HG03039 (cell line): ENCODE measurements around the gene NEURL4.

Source experiments
- ATAC-seq: cut with Tn5 transposase; IDR thresholded peaks from one replicate; pipeline ENCODE4 v1.9.1; 2021; ENCODE audit warnings: mild to moderate bottlenecking, moderate library complexity; ENCODE audit not compliant: unreplicated experiment

Gene NEURL4

DNA sequence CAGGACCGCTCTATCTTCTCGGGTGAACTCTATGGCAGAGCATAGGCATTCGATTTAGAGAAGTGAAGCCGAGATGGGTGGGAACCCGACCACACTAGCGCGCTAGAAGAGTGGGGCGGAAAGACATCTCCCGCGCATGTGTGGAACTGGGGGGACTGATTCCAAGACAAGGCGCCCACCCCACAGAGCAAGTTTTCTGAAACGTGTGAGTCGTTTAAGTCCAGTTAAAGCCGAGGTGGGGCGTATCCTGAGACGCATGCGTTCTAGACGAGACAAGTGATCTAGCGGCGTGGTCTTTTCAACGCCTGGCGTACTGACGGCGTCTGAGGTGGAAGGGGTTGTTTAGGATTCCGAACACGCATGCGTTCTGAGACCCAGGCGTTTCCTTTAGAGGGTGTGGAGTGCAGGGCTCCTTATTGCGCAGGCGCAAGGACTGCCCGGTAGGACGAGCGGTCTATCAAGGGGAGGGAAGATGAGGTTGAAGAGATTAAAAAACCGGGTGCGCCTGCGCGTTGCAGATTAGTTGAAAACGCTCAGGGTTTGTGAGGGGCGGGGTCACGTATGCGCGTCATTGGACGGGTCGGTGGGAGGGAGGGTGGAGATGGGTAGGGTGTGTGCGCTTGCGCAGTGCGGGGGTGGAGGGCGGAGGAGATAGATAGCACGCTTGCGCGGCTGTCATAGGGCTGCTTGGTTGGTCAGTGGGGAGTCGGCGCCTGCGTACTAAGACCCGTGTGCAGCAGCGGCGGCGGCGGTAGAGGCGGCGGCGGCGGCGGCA is 22.0 kb downstream of the NEURL4 start, which contains the start of gene EIF5A:
Gene EIF5A, plus strand, starts transcription at position 718 of the 775 bp plus-strand sequence. CDS start 2,008 bp downstream, outside the sequence.
- ATAC-seq = peak; percentile 64

- ATAC-seq = no peak
Measured at GRCh38 chr17:7304179-7304578, 25.0 kb downstream of the NEURL4 start.

DNA sequence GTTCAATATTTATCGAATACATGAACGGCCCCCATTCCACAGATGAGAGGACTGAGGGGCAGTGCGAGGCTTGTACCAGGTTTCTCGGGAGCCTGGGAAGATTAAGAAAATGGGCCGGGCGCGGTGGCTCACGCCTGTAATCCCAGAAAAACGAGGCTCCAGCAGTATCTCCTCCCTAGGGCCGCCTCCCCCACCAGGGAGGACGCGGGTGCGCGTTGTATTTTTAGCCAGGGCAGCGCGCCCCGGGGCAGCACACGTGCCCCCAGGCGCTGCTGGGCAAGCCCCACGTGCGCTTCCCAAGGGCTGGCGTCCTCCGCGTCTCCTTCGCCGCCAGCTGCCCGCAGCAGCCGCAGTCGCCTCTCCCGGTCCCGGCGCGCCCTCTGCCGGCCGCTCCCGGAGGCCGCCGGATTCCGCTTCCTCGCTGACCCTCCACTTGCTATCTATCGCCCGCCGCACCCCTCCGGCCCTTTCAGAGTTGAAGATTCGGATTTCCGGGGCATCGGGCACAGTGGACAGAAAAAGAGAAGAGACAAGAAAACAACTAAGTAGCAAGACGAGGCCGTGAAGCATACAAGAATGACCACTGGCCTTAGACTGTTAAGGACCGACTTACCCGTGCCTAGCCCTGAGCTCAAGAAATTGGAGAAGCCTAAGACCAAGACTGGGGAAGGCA is 32.8 kb downstream of the NEURL4 start:
- peak; percentile 58 for ATAC-seq

GRCh38 chr17:7295230-7296180 is 33.6 kb downstream of the NEURL4 start:
- ATAC-seq = no peak

GRCh38 chr17:7294614-7295153 is 34.5 kb downstream of the NEURL4 start, which contains the start of gene YBX2:
TSS of gene YBX2 (minus strand) at chr17:7294639. CDS start at chr17:7294500, 139 bp downstream.
- no peak for ATAC-seq

GRCh38 chr17:7293816-7294613 is 35.1 kb downstream of the NEURL4 start:
- no peak for ATAC-seq

DNA sequence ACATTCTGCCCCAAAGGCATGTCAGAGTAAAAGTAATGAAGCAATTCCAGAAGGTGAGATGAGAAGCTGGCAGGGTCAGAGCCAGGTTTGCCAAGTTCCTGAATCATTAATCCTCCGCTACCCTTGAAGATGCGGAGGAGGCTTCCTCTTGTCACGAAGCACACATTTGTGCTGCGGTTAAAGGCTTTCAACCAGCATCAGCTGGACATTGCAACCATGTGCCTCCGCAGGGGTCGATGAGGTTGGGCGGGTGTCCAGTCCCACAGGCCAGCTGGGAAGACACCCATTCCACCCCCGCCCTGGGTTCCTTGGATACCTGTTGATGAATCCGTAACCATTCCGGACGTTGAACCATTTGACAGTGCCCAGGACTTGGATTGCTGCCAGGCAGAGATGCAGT is 36.0 kb downstream of the NEURL4 start:
- no peak for ATAC-seq

DNA sequence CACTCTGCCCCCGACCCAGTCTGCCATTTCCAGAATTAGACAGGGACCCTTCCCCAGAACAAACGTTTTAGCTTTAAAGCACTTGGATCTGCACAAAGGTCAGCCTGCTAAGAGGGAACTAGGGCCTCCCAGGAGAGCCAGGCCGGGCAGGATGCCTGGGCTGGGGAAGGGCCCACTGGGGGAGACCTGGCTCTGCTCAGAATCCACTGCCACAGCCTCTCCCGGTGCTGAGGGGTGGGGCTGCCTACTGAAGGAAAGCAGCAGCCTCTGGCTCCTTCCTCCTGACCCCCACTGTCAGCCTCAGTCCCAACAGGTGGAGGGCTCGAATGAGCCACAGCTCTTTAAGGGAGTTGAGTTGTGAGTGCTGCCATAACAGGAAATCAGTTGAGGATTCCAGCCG is 36.4 kb downstream of the NEURL4 start:
- no peak for ATAC-seq

DNA sequence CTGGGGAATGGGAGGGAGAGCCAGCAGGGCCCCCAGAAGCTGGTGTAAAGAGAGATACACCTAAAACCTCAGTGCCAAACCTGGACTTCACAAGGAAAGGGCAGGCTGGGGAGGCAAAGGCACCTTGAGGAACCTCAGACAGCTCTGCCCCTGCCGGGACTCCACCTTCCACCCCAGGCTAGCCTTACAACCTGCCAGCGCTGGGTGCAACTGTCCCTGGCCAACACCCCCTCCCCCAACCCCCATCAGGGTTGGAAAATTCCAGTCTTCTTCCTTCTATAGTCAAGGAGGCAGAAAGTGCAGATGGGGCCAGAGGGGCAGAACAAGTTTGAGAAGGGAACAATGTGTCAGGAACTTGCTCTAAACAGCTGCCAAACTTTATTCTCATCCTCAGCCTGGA is 36.9 kb downstream of the NEURL4 start:
- no peak for ATAC-seq

- no peak for ATAC-seq
Measured at GRCh38 chr17:7290685-7291084, 38.5 kb downstream of the NEURL4 start.

GRCh38 chr17:7290166-7290565 is 39.0 kb downstream of the NEURL4 start:
- ATAC-seq = no peak

- ATAC-seq = no peak
Measured at GRCh38 chr17:7289256-7290032, 39.7 kb downstream of the NEURL4 start.

GRCh38 chr17:7285679-7286078 is 43.5 kb downstream of the NEURL4 start:
- no peak for ATAC-seq

DNA sequence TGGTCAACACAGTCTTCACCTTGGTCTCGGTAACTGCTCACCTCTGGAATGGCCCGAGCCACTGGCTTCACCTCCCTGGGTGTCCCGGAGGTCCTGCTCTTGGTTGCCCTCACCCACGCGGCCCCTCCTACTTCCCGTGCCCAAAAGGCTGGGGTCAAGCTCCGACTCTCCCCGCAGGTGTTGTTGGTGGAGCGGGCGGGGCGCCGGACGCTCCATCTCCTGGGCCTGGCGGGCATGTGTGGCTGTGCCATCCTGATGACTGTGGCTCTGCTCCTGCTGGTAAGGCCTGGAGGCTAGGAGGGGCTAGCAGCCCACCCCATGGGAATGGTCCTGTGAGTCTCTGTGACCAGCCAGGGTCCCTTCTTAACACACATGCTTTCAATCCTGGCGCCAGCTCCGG is 44.2 kb downstream of the NEURL4 start:
- ATAC-seq = no peak

DNA sequence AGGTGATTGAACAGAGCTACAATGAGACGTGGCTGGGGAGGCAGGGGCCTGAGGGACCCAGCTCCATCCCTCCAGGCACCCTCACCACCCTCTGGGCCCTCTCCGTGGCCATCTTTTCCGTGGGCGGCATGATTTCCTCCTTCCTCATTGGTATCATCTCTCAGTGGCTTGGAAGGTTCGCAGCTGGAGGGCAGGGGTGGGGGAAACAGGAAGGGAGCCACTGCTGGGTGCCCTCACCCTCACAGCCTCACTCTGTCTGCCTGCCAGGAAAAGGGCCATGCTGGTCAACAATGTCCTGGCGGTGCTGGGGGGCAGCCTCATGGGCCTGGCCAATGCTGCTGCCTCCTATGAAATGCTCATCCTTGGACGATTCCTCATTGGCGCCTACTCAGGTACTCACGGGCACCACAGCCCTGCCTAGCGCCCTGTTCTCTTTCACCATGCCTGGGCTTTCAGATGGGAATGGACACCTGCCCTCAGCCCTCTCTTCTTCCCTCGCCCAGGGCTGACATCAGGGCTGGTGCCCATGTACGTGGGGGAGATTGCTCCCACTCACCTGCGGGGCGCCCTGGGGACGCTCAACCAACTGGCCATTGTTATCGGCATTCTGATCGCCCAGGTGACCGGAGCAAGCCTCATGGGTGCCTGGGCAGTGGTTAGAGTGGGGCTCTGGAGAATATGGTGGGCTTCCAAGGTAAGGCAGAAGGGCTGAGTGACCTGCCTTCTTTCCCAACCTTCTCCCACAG is 45.5 kb downstream of the NEURL4 start:
- ATAC-seq = no peak

GRCh38 chr17:7282752-7283321 is 46.3 kb downstream of the NEURL4 start:
- no peak for ATAC-seq

- no peak for ATAC-seq
Measured at GRCh38 chr17:7281953-7282751, 47.0 kb downstream of the NEURL4 start.
